Transverse colon (tissue), 4 donors: Measurements from ENCODE around the gene INSYN2B.

Experiments
- CTCF ChIP-seq, 5 experiments: fragments of 200-600 bp in 3 of 5; fragments of 450-650 bp in 2 of 5; sonication (generic) in 3 of 5; IDR thresholded peaks; 1 replicate in 2 of 5; 2 replicates in 3 of 5; pipeline ENCODE4 v1.5.1; 2016 to 2017; ENCODE audit warnings: antibody characterized with exemption in 5 of 5, inconsistent platforms in 3 of 5, mild to moderate bottlenecking in 2 of 5, moderate library complexity in 1 of 5
- EP300 ChIP-seq: sonication (generic); formaldehyde crosslinking; IDR thresholded peaks from one replicate; pipeline ENCODE4 v1.6.1; 2017; ENCODE audit warnings: antibody characterized with exemption, low read depth
- POLR2A ChIP-seq: fragments of 450-650 bp; IDR thresholded peaks from one replicate; pipeline ENCODE4 v1.6.1; 2016; ENCODE audit warnings: antibody characterized with exemption, mild to moderate bottlenecking, moderate library complexity
- POLR2AphosphoS5 ChIP-seq, 3 donors: sonication (generic); formaldehyde crosslinking; IDR thresholded peaks; one replicate each; pipeline ENCODE4 v1.6.1; 2016; ENCODE audit warnings: antibody characterized with exemption in 3 of 3

GRCh38 chr5:169989365-169989764, 9.1 kb upstream of the INSYN2B start:
- TF ChIP-seq POLR2AphosphoS5 (IDR thresholded peaks at IDR 0.05) (no peak), CTCF (IDR thresholded peaks at IDR 0.05) (no peak), POLR2A (no peak), EP300 (no peak)
